ENCODE data around the gene TBCB.

The TBCB gene

GRCh38 chr19:36116344-36116637 lies 1.0 kb downstream of the TBCB start:
- CTCF ChIA-PET: interaction anchor here (1.4 to 5.1 kb wide), 2 partner anchors 8 to 11 kb away, joined by 5 to 25 read pairs; no protein-coding TSS in a partner anchor
- peak overlapping the region in 6 of 7 experiments; percentile 75 to 98 (median 87) for H3K4me3 ChIP-seq (ENCODE audit: control insufficient read depth in 1 of 7, extremely low read depth in 1 of 7, insufficient read depth in 4 of 7, low read depth in 2 of 7, low read length in 6 of 7)
- POLR2A ChIA-PET: no interaction called here
- no peaks in the 10 kb centered on the region for H3K27me3 ChIP-seq (replicated peaks in 2 of 5; ENCODE audit: control insufficient read depth in 4 of 5, insufficient read depth in 5 of 5, low read length in 4 of 5)
- H3K36me3 ChIP-seq (ENCODE audit: control insufficient read depth in 4 of 4, insufficient read depth in 4 of 4, low read length in 3 of 4): peaks cover 9 to 49% (median 30%) of the 10 kb centered on the region in 4 experiments
- DNase-seq: no peak
- H3K9me3 ChIP-seq (ENCODE audit: control extremely low read depth in 1 of 5, control insufficient read depth in 4 of 5, insufficient read depth in 2 of 5, low read depth in 1 of 5, low read length in 4 of 5): no peaks in the 10 kb centered on the region
- 100% methylated on average over 1 of the region's 1 CpG for WGBS (ENCODE audit: insufficient coverage)
- H3K27ac ChIP-seq (ENCODE audit: insufficient read depth in 1 of 2, low read depth in 1 of 2, low read length in 2 of 2, poor library complexity in 1 of 2, severe bottlenecking in 2 of 2): peak overlapping the region in 1 of 2 experiments; percentile 54
- H3K4me1 ChIP-seq (ENCODE audit: control extremely low read depth in 1 of 4, control insufficient read depth in 4 of 4, insufficient read depth in 4 of 4, low read length in 3 of 4): peaks cover 0 to 25% (median 22%) of the 10 kb centered on the region in 4 experiments

GRCh38 chr19:36120092-36120983 lies 5.1 kb downstream of the TBCB start:
- Histone ChIP-seq H3K36me3 (ENCODE audit: control insufficient read depth in 4 of 4, insufficient read depth in 4 of 4, low read length in 3 of 4) (peaks cover 12 to 64% (median 38%) of the 10 kb centered on the region in 4 experiments), H3K4me1 (ENCODE audit: control extremely low read depth in 1 of 4, control insufficient read depth in 4 of 4, insufficient read depth in 4 of 4, low read length in 3 of 4) (peaks cover 0 to 11% (median 8%) of the 10 kb centered on the region in 4 experiments), H3K9me3 (ENCODE audit: control extremely low read depth in 1 of 5, control insufficient read depth in 4 of 5, insufficient read depth in 2 of 5, low read depth in 1 of 5, low read length in 4 of 5) (no peaks in the 10 kb centered on the region), H3K27ac (ENCODE audit: insufficient read depth in 1 of 2, low read depth in 1 of 2, low read length in 2 of 2, poor library complexity in 1 of 2, severe bottlenecking in 2 of 2) (no peak overlapping the region), H3K27me3 (replicated peaks in 2 of 5; ENCODE audit: control insufficient read depth in 4 of 5, insufficient read depth in 5 of 5, low read length in 4 of 5) (no peaks in the 10 kb centered on the region), H3K4me3 (ENCODE audit: control insufficient read depth in 1 of 7, extremely low read depth in 1 of 7, insufficient read depth in 4 of 7, low read depth in 2 of 7, low read length in 6 of 7) (no peak overlapping the region)
- ChIA-PET POLR2A (no interaction called here), CTCF (interaction anchor here (1.0 to 1.1 kb wide), 2 partner anchors 59 to 76 kb away, joined by 3 read pairs; no protein-coding TSS in a partner anchor)
- 94% methylated on average over 20 of the region's 26 CpGs for WGBS (ENCODE audit: insufficient coverage)
- no peak for DNase-seq

- peaks cover 0 to 8% (median 5%) of the 10 kb centered on the region in 4 experiments for H3K4me1 ChIP-seq (ENCODE audit: control extremely low read depth in 1 of 4, control insufficient read depth in 4 of 4, insufficient read depth in 4 of 4, low read length in 3 of 4)
- peaks cover 12 to 70% (median 44%) of the 10 kb centered on the region in 4 experiments for H3K36me3 ChIP-seq (ENCODE audit: control insufficient read depth in 4 of 4, insufficient read depth in 4 of 4, low read length in 3 of 4)
- no peak overlapping the region for H3K4me3 ChIP-seq (ENCODE audit: control insufficient read depth in 1 of 7, extremely low read depth in 1 of 7, insufficient read depth in 4 of 7, low read depth in 2 of 7, low read length in 6 of 7)
- H3K9me3 ChIP-seq (ENCODE audit: control extremely low read depth in 1 of 5, control insufficient read depth in 4 of 5, insufficient read depth in 2 of 5, low read depth in 1 of 5, low read length in 4 of 5): no peaks in the 10 kb centered on the region
- POLR2A ChIA-PET: no interaction called here
- WGBS (ENCODE audit: insufficient coverage): over 99% methylated on average over 14 of the region's 18 CpGs
- H3K27ac ChIP-seq (ENCODE audit: insufficient read depth in 1 of 2, low read depth in 1 of 2, low read length in 2 of 2, poor library complexity in 1 of 2, severe bottlenecking in 2 of 2): no peak overlapping the region
- CTCF ChIA-PET: no interaction called here
- no peaks in the 10 kb centered on the region for H3K27me3 ChIP-seq (replicated peaks in 2 of 5; ENCODE audit: control insufficient read depth in 4 of 5, insufficient read depth in 5 of 5, low read length in 4 of 5)
- DNase-seq: no peak
These were observed 5.7 kb downstream of the TBCB start for GRCh38 chr19:36120984-36121358.

DNA sequence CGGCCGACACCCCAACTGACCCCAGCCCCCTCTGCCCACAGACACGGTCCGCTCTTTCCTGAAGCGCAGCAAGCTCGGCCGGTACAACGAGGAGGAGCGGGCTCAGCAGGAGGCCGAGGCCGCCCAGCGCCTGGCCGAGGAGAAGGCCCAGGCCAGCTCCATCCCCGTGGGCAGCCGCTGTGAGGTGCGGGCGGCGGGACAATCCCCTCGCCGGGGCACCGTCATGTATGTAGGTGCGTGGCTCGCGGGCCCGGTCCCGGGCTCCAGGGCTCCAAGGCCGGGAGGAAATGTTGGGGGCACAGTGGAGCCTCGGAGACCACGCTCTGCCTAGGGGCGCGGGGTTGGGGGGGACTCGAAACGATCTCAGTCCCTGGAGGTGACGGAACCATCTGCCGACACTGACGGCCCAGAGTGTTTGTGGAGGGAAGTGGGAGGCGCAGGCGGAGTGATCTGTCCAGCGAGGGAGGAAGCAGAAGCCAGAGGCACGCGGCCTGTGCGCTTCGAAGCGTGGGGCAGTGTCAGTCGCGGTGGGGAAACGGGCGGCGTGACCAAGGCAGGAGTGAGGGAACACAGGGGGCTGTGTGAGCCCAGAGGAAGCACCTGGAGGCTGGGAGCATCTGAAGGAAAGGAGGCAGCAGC lies 6.3 kb downstream of the TBCB start:
- Histone ChIP-seq H3K27ac (ENCODE audit: insufficient read depth in 1 of 2, low read depth in 1 of 2, low read length in 2 of 2, poor library complexity in 1 of 2, severe bottlenecking in 2 of 2) (no peak overlapping the region), H3K9me3 (ENCODE audit: control extremely low read depth in 1 of 5, control insufficient read depth in 4 of 5, insufficient read depth in 2 of 5, low read depth in 1 of 5, low read length in 4 of 5) (no peaks in the 10 kb centered on the region), H3K27me3 (replicated peaks in 2 of 5; ENCODE audit: control insufficient read depth in 4 of 5, insufficient read depth in 5 of 5, low read length in 4 of 5) (no peaks in the 10 kb centered on the region), H3K36me3 (ENCODE audit: control insufficient read depth in 4 of 4, insufficient read depth in 4 of 4, low read length in 3 of 4) (peaks cover 12 to 70% (median 45%) of the 10 kb centered on the region in 4 experiments), H3K4me1 (ENCODE audit: control extremely low read depth in 1 of 4, control insufficient read depth in 4 of 4, insufficient read depth in 4 of 4, low read length in 3 of 4) (peaks cover 0 to 2% (median 0%) of the 10 kb centered on the region in 4 experiments), H3K4me3 (ENCODE audit: control insufficient read depth in 1 of 7, extremely low read depth in 1 of 7, insufficient read depth in 4 of 7, low read depth in 2 of 7, low read length in 6 of 7) (no peak overlapping the region)
- DNase-seq: no peak
- 87% methylated on average over 49 of the region's 49 CpGs for WGBS (ENCODE audit: insufficient coverage)
- POLR2A ChIA-PET: no interaction called here
- CTCF ChIA-PET: no interaction called here

- Histone ChIP-seq H3K9me3 (ENCODE audit: control extremely low read depth in 1 of 5, control insufficient read depth in 4 of 5, insufficient read depth in 2 of 5, low read depth in 1 of 5, low read length in 4 of 5) (no peaks in the 10 kb centered on the region), H3K36me3 (ENCODE audit: control insufficient read depth in 4 of 4, insufficient read depth in 4 of 4, low read length in 3 of 4) (peaks cover 3 to 43% (median 27%) of the 10 kb centered on the region in 4 experiments), H3K27ac (ENCODE audit: insufficient read depth in 1 of 2, low read depth in 1 of 2, low read length in 2 of 2, poor library complexity in 1 of 2, severe bottlenecking in 2 of 2) (peak overlapping the region in 1 of 2 experiments; percentile 54), H3K27me3 (replicated peaks in 2 of 5; ENCODE audit: control insufficient read depth in 4 of 5, insufficient read depth in 5 of 5, low read length in 4 of 5) (no peaks in the 10 kb centered on the region), H3K4me1 (ENCODE audit: control extremely low read depth in 1 of 4, control insufficient read depth in 4 of 4, insufficient read depth in 4 of 4, low read length in 3 of 4) (peaks cover 0 to 14% (median 10%) of the 10 kb centered on the region in 4 experiments), H3K4me3 (ENCODE audit: control insufficient read depth in 1 of 7, extremely low read depth in 1 of 7, insufficient read depth in 4 of 7, low read depth in 2 of 7, low read length in 6 of 7) (no peak overlapping the region)
- ChIA-PET POLR2A (no interaction called here), CTCF (interaction anchor here (2.3 to 6.1 kb wide), 2 partner anchors 9 to 42 kb away, joined by 5 to 56 read pairs; no protein-coding TSS in a partner anchor)
- DNase-seq: no peak
- WGBS (ENCODE audit: insufficient coverage): 86% methylated on average over 8 of the region's 9 CpGs
These were observed 10.3 kb downstream of the TBCB start for GRCh38 chr19:36125557-36125956.

- H3K4me1 ChIP-seq (ENCODE audit: control extremely low read depth in 1 of 4, control insufficient read depth in 4 of 4, insufficient read depth in 4 of 4, low read length in 3 of 4): peaks cover 0 to 20% (median 10%) of the 10 kb centered on the region in 4 experiments
- no peak for DNase-seq
- peak overlapping the region; percentile 54 to 81 for H3K27ac ChIP-seq (ENCODE audit: insufficient read depth in 1 of 2, low read depth in 1 of 2, low read length in 2 of 2, poor library complexity in 1 of 2, severe bottlenecking in 2 of 2)
- no peaks in the 10 kb centered on the region for H3K9me3 ChIP-seq (ENCODE audit: control extremely low read depth in 1 of 5, control insufficient read depth in 4 of 5, insufficient read depth in 2 of 5, low read depth in 1 of 5, low read length in 4 of 5)
- no peaks in the 10 kb centered on the region for H3K27me3 ChIP-seq (replicated peaks in 2 of 5; ENCODE audit: control insufficient read depth in 4 of 5, insufficient read depth in 5 of 5, low read length in 4 of 5)
- CTCF ChIA-PET: interaction anchor here (0.7 to 6.1 kb wide), 14 partner anchors 8 to 68 kb away, joined by 3 to 56 read pairs (median 8); partner anchors contain the start of genes CAPNS1, POLR2I and TBCB
- H3K4me3 ChIP-seq (ENCODE audit: control insufficient read depth in 1 of 7, extremely low read depth in 1 of 7, insufficient read depth in 4 of 7, low read depth in 2 of 7, low read length in 6 of 7): peak overlapping the region; percentile 66 to 88 (median 70)
- POLR2A ChIA-PET: interaction anchor here (1.2 kb wide), 1 partner anchor 12 kb away, joined by 6 read pairs; the partner anchor contains the start of gene CAPNS1
- 15% methylated on average over 10 of the region's 10 CpGs for WGBS (ENCODE audit: insufficient coverage)
- peaks cover 3 to 24% (median 15%) of the 10 kb centered on the region in 4 experiments for H3K36me3 ChIP-seq (ENCODE audit: control insufficient read depth in 4 of 4, insufficient read depth in 4 of 4, low read length in 3 of 4)
These were observed 13.1 kb downstream of the TBCB start for GRCh38 chr19:36128392-36128736.
